ENCODE measurements around the gene ETS1.

- TF ChIP-seq POLR2A (IDR thresholded peaks at IDR 0.05), result no peak
- TF ChIP-seq, protein P1, sequence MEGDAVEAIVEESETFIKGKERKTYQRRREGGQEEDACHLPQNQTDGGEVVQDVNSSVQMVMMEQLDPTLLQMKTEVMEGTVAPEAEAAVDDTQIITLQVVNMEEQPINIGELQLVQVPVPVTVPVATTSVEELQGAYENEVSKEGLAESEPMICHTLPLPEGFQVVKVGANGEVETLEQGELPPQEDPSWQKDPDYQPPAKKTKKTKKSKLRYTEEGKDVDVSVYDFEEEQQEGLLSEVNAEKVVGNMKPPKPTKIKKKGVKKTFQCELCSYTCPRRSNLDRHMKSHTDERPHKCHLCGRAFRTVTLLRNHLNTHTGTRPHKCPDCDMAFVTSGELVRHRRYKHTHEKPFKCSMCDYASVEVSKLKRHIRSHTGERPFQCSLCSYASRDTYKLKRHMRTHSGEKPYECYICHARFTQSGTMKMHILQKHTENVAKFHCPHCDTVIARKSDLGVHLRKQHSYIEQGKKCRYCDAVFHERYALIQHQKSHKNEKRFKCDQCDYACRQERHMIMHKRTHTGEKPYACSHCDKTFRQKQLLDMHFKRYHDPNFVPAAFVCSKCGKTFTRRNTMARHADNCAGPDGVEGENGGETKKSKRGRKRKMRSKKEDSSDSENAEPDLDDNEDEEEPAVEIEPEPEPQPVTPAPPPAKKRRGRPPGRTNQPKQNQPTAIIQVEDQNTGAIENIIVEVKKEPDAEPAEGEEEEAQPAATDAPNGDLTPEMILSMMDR (IDR thresholded peaks at IDR 0.05), result no peak
Observed at GRCh38 chr11:128535468-128536457, 51.6 kb downstream of the ETS1 start.

Measured in heart left ventricle (tissue), 13 donors.